COLO829 (cell line): ENCODE data around the gene HKDC1.
"Not testable (repeated sequence)": the region's sequence is repeated elsewhere in the genome, so short reads cannot be mapped to it uniquely, and the experiment has no call there.

Experiments
- DNase-seq: peaks from one replicate; pipeline ENCODE4 v3.0.0; 2012; ENCODE audit warnings: low spot score

The HKDC1 gene

GRCh38 chr10:69281507-69282413 is 61.6 kb downstream of the HKDC1 start:
- DNase-seq: no peak

- DNase-seq: not testable (repeated sequence)
These were observed 64.3 kb downstream of the HKDC1 start for GRCh38 chr10:69284402-69284801.

DNA sequence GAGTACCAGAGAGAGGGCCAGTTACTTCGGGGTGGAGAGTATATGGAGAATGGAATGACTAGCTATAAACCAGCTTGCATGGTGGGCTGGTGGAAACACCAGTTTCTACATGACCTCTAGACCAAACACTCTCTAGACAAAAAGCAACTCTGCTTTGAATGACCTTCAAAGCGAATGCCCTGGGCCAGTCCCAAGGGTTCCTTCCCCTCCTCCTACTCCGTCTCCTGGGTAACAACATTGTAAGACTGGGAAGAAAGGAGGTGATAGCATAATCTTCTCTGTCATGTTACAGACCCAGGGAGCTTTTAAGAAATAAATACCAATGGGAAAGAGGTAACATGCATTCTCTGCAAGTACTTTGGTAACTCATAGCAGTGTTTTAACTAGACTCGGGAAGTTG is 65.6 kb downstream of the HKDC1 start:
- DNase-seq: no peak

DNA sequence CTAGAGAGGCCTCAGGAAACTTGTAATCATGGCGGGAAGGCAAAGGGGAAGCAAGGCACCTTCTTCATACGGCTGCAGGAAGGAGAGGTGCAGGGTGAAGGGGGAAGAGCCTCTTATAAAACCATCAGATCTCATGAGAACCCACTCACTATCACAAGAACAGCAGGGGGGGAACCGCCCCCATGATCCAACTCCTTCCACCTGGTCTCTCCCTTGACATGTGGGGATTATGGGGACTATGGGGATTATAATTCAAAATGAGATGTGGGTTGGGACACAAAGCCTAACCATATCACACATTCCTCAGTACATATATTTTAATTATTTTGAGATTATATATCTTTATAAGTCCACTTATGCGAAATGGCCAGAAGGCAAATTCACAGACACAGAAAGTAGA is 67.0 kb downstream of the HKDC1 start:
- DNase-seq: no peak

DNA sequence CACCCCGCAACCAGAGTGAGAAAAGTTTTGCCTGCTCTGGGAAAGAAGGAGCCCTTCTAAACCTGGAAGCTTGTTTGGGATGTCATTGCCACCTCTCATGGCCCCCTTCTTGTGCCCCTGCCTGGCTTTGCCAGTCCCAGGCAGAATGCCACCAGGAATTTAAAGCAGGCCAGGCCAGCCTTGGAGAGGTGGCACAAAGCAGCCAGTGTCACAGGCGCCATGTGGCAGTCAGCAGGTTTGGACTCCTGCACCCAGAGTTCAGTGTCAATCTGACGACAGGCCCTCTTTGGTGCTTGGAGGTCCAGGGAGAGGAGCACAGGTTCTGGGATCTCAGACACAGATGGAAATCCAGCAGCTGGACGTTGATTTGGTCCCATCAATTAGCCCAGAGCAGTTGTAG is 70.9 kb downstream of the HKDC1 start:
- DNase-seq: no peak

- no peak for DNase-seq
These were observed 72.3 kb downstream of the HKDC1 start for GRCh38 chr10:69292459-69292858.

GRCh38 chr10:69295027-69295636 is 75.0 kb downstream of the HKDC1 start:
- DNase-seq: no peak

- no peak for DNase-seq
These were observed 83.5 kb downstream of the HKDC1 start for GRCh38 chr10:69303632-69304051.

- DNase-seq: no peak
These were observed 86.3 kb downstream of the HKDC1 start for GRCh38 chr10:69306421-69306820.

DNA sequence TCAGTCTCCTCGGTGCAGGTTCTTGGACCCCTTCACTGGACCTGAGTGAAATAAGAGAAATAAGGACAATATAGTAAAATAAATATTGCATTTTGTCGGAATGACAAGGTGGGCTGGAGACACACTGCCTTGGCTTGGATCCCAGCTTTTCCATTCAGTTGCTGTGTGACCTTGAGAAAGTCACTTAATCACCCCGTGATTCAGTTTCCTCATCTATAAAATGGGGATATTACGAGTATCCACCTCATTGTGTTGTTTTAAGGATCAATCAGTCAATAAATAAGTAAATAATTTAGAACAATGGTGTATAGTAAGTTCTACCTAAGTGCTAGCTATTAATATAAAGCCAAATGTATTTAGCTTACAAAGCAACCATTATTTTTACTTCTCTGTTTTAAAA is 87.3 kb downstream of the HKDC1 start:
- DNase-seq: no peak

GRCh38 chr10:69308304-69308703 is 88.2 kb downstream of the HKDC1 start:
- DNase-seq: not testable (repeated sequence)

DNA sequence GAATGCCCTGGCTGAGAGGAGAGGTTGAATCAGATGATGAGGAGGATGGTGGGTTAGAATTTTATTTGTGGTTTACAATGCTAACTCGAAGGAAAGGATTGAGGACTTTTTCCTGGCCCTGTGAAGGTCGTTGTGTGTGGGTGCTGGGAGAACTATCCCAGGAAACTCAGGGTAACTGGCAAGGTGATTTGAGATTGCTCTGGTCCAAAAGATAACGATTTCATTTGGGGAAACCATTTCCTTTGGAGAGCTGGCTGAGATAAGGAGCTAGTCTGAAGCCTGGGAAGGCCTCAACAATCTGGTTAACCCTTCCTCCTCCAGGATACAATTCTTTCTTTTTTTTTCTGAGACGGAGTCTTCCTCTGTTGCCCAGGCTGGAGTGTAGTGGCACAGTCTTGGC is 91.2 kb downstream of the HKDC1 start:
- DNase-seq: no peak

DNA sequence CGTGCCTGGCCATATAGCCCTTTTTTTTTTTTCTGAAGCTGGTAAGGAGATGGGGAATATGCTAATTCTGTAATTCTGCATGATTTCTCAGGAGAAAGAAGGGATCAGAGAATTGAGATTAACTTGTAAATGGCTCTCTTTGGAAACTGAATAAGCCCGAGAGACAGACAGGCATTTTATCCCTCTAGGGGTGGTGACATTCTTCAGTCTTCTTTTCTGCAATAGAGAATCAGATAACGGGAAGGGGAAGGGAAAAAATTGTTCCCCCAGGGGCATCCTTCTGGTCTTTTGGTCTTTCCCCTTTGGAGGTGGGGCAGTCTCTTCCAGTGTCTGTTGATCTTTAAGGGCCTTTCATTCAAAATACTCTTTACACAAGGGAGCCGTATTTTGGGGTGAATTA is 92.4 kb downstream of the HKDC1 start:
- DNase-seq: no peak

DNA sequence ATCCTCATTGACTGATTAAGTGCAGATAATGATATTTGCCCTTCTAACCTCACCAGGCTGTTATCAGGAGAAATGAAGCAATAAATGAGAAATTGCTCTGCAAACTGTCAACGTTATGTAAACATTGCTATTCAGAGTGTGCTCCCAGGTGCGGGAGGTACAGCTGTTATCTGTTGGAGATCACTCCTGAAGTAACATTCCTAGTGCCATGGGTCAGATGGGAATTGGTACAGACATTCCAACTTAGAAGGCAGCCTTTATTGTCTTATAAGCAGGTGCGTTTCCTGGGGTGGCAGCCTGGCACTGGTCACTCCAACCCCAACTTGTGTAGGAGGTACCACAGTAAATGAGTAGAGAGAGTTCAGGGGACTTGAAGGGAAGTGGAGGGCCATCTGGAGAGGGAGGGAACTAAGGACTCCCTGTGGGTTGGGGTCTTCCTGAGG is 95.0 kb downstream of the HKDC1 start:
- no peak for DNase-seq

DNA sequence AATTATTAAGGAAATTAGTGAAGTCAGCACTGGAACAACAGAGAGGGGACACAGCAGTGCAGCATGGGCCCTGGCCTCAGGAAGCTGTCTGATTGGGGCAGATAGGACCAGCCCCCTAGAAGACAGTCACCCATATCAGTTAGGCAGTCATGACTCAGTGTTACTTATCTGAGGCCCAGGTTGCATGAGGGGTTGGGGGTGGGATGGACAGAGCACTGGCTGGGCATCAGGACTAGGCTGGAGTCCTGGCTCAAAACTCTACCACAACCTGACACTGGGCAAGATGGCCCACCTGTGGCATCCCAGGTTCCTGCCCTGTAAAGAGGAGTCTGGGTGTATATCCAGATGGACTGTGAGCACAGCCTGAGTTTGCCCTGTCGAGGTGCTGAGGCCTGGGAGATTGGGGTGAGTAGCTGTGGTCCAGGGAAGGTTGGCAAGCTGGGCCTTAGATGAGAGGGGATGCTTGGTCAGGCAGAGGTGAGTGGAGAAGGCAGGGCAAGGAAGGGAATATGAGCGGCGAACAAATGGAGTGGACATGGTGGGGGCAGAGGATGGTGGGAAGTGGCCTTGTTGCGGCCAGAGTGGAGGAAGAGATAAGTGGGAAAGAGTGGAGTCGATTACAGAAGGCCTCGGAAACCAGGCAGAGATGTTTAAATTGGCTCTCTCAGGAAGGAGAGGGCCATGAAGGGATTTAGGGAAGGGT is 95.6 kb downstream of the HKDC1 start:
- no peak for DNase-seq

- DNase-seq: no peak
These were observed 96.4 kb downstream of the HKDC1 start for GRCh38 chr10:69316313-69317059.
